ENCODE results near the gene ITGAX. TPM values are rescaled to one million over a fixed set of nuclear protein-coding genes. Genes with fewer than 3 reads are reported as not detected.

The ITGAX gene
- total and polyA plus RNA-seq, 2 donors (not counting 1 experiment from before 2014, with no cell fraction given): 48.0 to 78.8 TPM

GRCh38 chr16:31352376-31353115, 2.4 kb upstream of the ITGAX start:
- no peaks in the 10 kb centered on the region for H3K36me3 ChIP-seq (replicated peaks in 1 of 2; ENCODE audit: control extremely low read depth in 1 of 2, control insufficient read depth in 1 of 2, extremely low read depth in 1 of 2, insufficient read depth in 2 of 2, low read length in 1 of 2)
- Mint-ChIP-seq H3K4me3 (peak overlapping the region; percentile 77), H3K27me3 (no peaks in the 10 kb centered on the region), H3K9me3 (ENCODE audit: insufficient read depth) (no peaks in the 10 kb centered on the region), H3K4me1 (peaks cover 84% of the 10 kb centered on the region), H3K27ac (peak overlapping the region; percentile 91)
- intact Hi-C loops (cut with micrococcal nuclease): no loop called here
- peaks cover 49 to 97% of the 10 kb centered on the region in 2 donors for H3K4me1 ChIP-seq (ENCODE audit: control insufficient read depth in 2 of 2, insufficient read depth in 2 of 2, low read length in 2 of 2)
- peaks cover 2% of the 10 kb centered on the region for H3K79me2 ChIP-seq (ENCODE audit: control insufficient read depth, insufficient read depth, low read length)
- peak overlapping the region; percentile 62 for H3K4me2 ChIP-seq (replicated peaks; ENCODE audit: low read depth, low read length, poor library complexity, severe bottlenecking)
- peak overlapping the region; percentile 43 for H3K9ac ChIP-seq (ENCODE audit: low read length)
- TF ChIP-seq EZH2 (IDR thresholded peaks at IDR 0.05; ENCODE audit: borderline replicate concordance, insufficient read depth, low read depth, low read length, poor library complexity, severe bottlenecking): no peak
- TF ChIP-seq CTCF (IDR thresholded peaks at IDR 0.05): no peak
- H4K20me1 ChIP-seq (ENCODE audit: control insufficient read depth, insufficient read depth, low read length, poor library complexity, severe bottlenecking): no peaks in the 10 kb centered on the region
- H3K4me3 ChIP-seq (ENCODE audit: control extremely low read depth in 1 of 5, extremely low read depth in 1 of 5, insufficient read depth in 1 of 5, low read depth in 2 of 5, low read length in 4 of 5): peak overlapping the region in 1 of 5 experiments; percentile 26
- no peaks in the 10 kb centered on the region for H3K9me3 ChIP-seq (ENCODE audit: control extremely low read depth in 1 of 3, control insufficient read depth in 2 of 3, insufficient read depth in 1 of 3, low read length in 2 of 3)
- ChIA-PET POLR2A (interaction anchor here (1.1 kb wide), 1 partner anchor 173 kb away, joined by 6 read pairs; the partner anchor contains the start of gene FUS), CTCF (interaction anchor here (1.3 kb wide), 1 partner anchor 211 kb away, joined by 4 read pairs; no protein-coding TSS in a partner anchor)
- ATAC-seq (ENCODE audit: low read depth) (peak; percentile 46), DNase-seq (peak; percentile 78)
- peak overlapping the region; percentile 72 to 77 for H3K27ac ChIP-seq (ENCODE audit: low read length in 2 of 2)
- no peaks in the 10 kb centered on the region for H3K27me3 ChIP-seq (replicated peaks in 1 of 4; ENCODE audit: control extremely low read depth in 1 of 4, control insufficient read depth in 3 of 4, insufficient read depth in 4 of 4, low read length in 3 of 4)
- 66% methylated on average over 14 of the region's 22 CpGs for WGBS (ENCODE audit: insufficient coverage)
- peak overlapping the region; percentile 49 for H2AFZ ChIP-seq (ENCODE audit: insufficient read depth, low read depth, low read length, poor library complexity, severe bottlenecking)
